Naive thymus-derived CD4-positive, alpha-beta T cell (primary cell): ENCODE data around the gene OR8B2. TPM values are rescaled to one million over a fixed set of nuclear protein-coding genes. Genes with fewer than 3 reads are reported as not detected.

Source experiments
- ATAC-seq: fragments of 150-1000 bp; cut with Tn5 transposase; 2 replicates; pipeline ENCODE4 v1.10.0; 2021; ENCODE audit warnings: mild to moderate bottlenecking, moderate library complexity
- CTCF ChIA-PET: fragments of 350-600 bp; sonication (Branson Sonifier 250); formaldehyde crosslinking; loops from one replicate; lab custom pipeline; 2021; ENCODE audit warnings: antibody characterized with exemption; lab: Charles Lee
- POLR2A ChIA-PET: fragments of 350-600 bp; sonication (Branson Sonifier 250); formaldehyde crosslinking; loops from one replicate; lab custom pipeline; 2021; ENCODE audit warnings: antibody characterized with exemption, inconsistent platforms; lab: Charles Lee
- DNase-seq, 9 donors: peaks; one replicate each; pipeline versions ENCODE4 v3.0.0 to v3.0.0-alpha.2; 2020 to 2022; ENCODE audit warnings: mixed read lengths in 1 of 9
- H3K27ac ChIP-seq: one replicate; pipeline ENCODE4 v1.7.0; 2013; ENCODE audit warnings: mild to moderate bottlenecking, low read depth, low read length, moderate library complexity
- H3K27me3 ChIP-seq, 2 donors: one replicate each; pipeline ENCODE4 v1.7.0; 2013; ENCODE audit warnings: low read length in 2 of 2, mild to moderate bottlenecking in 2 of 2, moderate library complexity in 2 of 2; ENCODE audit not compliant: control insufficient read depth in 2 of 2, insufficient read depth in 2 of 2
- H3K36me3 ChIP-seq, 3 experiments: 1 replicate in 2 of 3; 2 replicates in 1 of 3; pipeline ENCODE4 v1.7.0; 2013; ENCODE audit warnings: low read length in 3 of 3, mild to moderate bottlenecking in 3 of 3, moderate library complexity in 1 of 3; ENCODE audit not compliant: insufficient read depth in 3 of 3, control insufficient read depth in 2 of 3
- H3K4me1 ChIP-seq, 2 donors: one replicate each; pipeline ENCODE4 v1.7.0; 2013; ENCODE audit warnings: low read length in 2 of 2, mild to moderate bottlenecking in 2 of 2, moderate library complexity in 1 of 2; ENCODE audit not compliant: control insufficient read depth in 2 of 2, insufficient read depth in 2 of 2
- H3K4me3 ChIP-seq: 2 replicates; pipeline ENCODE4 v1.7.0; 2013; ENCODE audit warnings: mild to moderate bottlenecking, low read length
- H3K9me3 ChIP-seq, 3 experiments: 1 replicate in 2 of 3; 2 replicates in 1 of 3; pipeline ENCODE4 v1.7.0; 2013; ENCODE audit warnings: low read length in 3 of 3; ENCODE audit not compliant: control insufficient read depth in 2 of 3
- H3K27ac Mint-ChIP-seq, 9 donors: one replicate each; pipeline ENCODE4 v1.8.0; 2020 to 2022; ENCODE audit warnings: mixed read lengths in 9 of 9, mild to moderate bottlenecking in 8 of 9, moderate library complexity in 5 of 9, inconsistent platforms in 2 of 9
- H3K27me3 Mint-ChIP-seq, 5 donors: one replicate each; pipeline ENCODE4 v1.8.0; 2021 to 2022; ENCODE audit warnings: mixed read lengths in 5 of 5, mild to moderate bottlenecking in 1 of 5
- H3K36me3 Mint-ChIP-seq, 5 donors: one replicate each; pipeline ENCODE4 v1.8.0; 2020 to 2022; ENCODE audit warnings: mixed read lengths in 5 of 5, mild to moderate bottlenecking in 3 of 5, inconsistent platforms in 1 of 5
- H3K4me1 Mint-ChIP-seq, 7 donors: one replicate each; pipeline ENCODE4 v1.8.0; 2020 to 2022; ENCODE audit warnings: mixed read lengths in 7 of 7, mild to moderate bottlenecking in 3 of 7, inconsistent platforms in 1 of 7
- H3K4me3 Mint-ChIP-seq, 10 donors: one replicate each; pipeline ENCODE4 v1.8.0; 2020 to 2022; ENCODE audit warnings: mild to moderate bottlenecking in 10 of 10, mixed read lengths in 10 of 10, moderate library complexity in 6 of 10, inconsistent platforms in 2 of 10
- H3K9me3 Mint-ChIP-seq, 11 donors: one replicate each; pipeline ENCODE4 v1.8.0; 2020 to 2022; ENCODE audit warnings: mixed read lengths in 11 of 11, mild to moderate bottlenecking in 4 of 11, inconsistent platforms in 1 of 11, moderate library complexity in 1 of 11
- intact Hi-C, 2 donors: fragments of 100-400 bp; cut with micrococcal nuclease; formaldehyde crosslinking; loops; one replicate each; pipeline ENCODE4 v1.15.1; 2023
- polyA plus RNA-seq, 2 donors: library from polyadenylated mRNA; unstranded; fragments of 300-500 nt; fragmentation: Illumina TruSeq; gene quantifications; one replicate each; pipeline ENCODE4 v1.2.3, GENCODE V29; 2021
- total RNA-seq, 6 experiments: library from RNA in 5 of 6; stranded (reverse) in 5 of 6; gene quantifications; 1 replicate in 5 of 6; 2 replicates in 1 of 6; pipeline ENCODE4 v1.2.3 and lab custom pipeline; 2021 to 2026

The OR8B2 gene
- total and polyA plus RNA-seq, 7 experiments from 2014 or later: not detected

GRCh38 chr11:124380585-124380984 lies 3.7 kb downstream of the OR8B2 start:
- CTCF ChIA-PET: no interaction called here
- POLR2A ChIA-PET: no interaction called here

GRCh38 chr11:124376280-124376679 lies 8.0 kb downstream of the OR8B2 start:
- H3K4me1 Mint-ChIP-seq: no peaks in the 10 kb centered on the region
- H3K4me3 Mint-ChIP-seq: no peak overlapping the region
- no peaks in the 10 kb centered on the region for H3K27me3 ChIP-seq
- ChIA-PET CTCF (no interaction called here), POLR2A (no interaction called here)
- no peaks in the 10 kb centered on the region for H3K4me1 ChIP-seq
- peaks cover 0 to 4% (median 0%) of the 10 kb centered on the region in 11 donors for H3K9me3 Mint-ChIP-seq
- H3K27me3 Mint-ChIP-seq: peaks cover 0 to 4% (median 0%) of the 10 kb centered on the region in 5 donors
- no peak for ATAC-seq
- no peak overlapping the region for H3K4me3 ChIP-seq
- H3K27ac ChIP-seq: no peak overlapping the region
- intact Hi-C loops: no loop called here
- H3K36me3 Mint-ChIP-seq: no peaks in the 10 kb centered on the region
- H3K27ac Mint-ChIP-seq: no peak overlapping the region
- no peak for DNase-seq
- H3K36me3 ChIP-seq: no peaks in the 10 kb centered on the region
- no peaks in the 10 kb centered on the region for H3K9me3 ChIP-seq

More at GRCh38 chr11:124380585-124380984, 3.7 kb downstream of the OR8B2 start:
- DNase-seq: no peak
- no peak overlapping the region for H3K27ac Mint-ChIP-seq
- intact Hi-C loops: no loop called here
- Histone ChIP-seq H3K4me1 (no peaks in the 10 kb centered on the region), H3K9me3 (no peaks in the 10 kb centered on the region), H3K27ac (no peak overlapping the region), H3K27me3 (no peaks in the 10 kb centered on the region), H3K4me3 (no peak overlapping the region), H3K36me3 (no peaks in the 10 kb centered on the region)
- no peaks in the 10 kb centered on the region for H3K9me3 Mint-ChIP-seq
- no peak for ATAC-seq
- no peaks in the 10 kb centered on the region for H3K36me3 Mint-ChIP-seq
- no peaks in the 10 kb centered on the region for H3K4me1 Mint-ChIP-seq
- H3K4me3 Mint-ChIP-seq: no peak overlapping the region
- no peaks in the 10 kb centered on the region for H3K27me3 Mint-ChIP-seq

- intact Hi-C loops: no loop called here
- no peaks in the 10 kb centered on the region for H3K4me1 ChIP-seq
- H3K4me3 ChIP-seq: no peak overlapping the region
- no peaks in the 10 kb centered on the region for H3K9me3 ChIP-seq
- Mint-ChIP-seq H3K36me3 (no peaks in the 10 kb centered on the region), H3K27ac (no peak overlapping the region), H3K4me1 (no peaks in the 10 kb centered on the region), H3K27me3 (peaks cover 0 to 19% (median 6%) of the 10 kb centered on the region in 5 donors), H3K4me3 (no peak overlapping the region), H3K9me3 (peaks cover 0 to 11% (median 0%) of the 10 kb centered on the region in 11 donors)
- POLR2A ChIA-PET: no interaction called here
- H3K27ac ChIP-seq: no peak overlapping the region
- ATAC-seq (no peak), DNase-seq (no peak)
- no peaks in the 10 kb centered on the region for H3K36me3 ChIP-seq
- CTCF ChIA-PET: no interaction called here
- H3K27me3 ChIP-seq: no peaks in the 10 kb centered on the region
Measured at GRCh38 chr11:124359566-124359965, 24.7 kb downstream of the OR8B2 start.

GRCh38 chr11:124346311-124346955 lies 37.9 kb downstream of the OR8B2 start:
- no peaks in the 10 kb centered on the region for H3K4me1 ChIP-seq
- ChIA-PET POLR2A (no interaction called here), CTCF (no interaction called here)
- no peak overlapping the region for H3K4me3 ChIP-seq
- H3K27ac Mint-ChIP-seq: no peak overlapping the region
- H3K27me3 Mint-ChIP-seq: peaks cover 0 to 32% (median 7%) of the 10 kb centered on the region in 5 donors
- intact Hi-C loops: no loop called here
- H3K27ac ChIP-seq: no peak overlapping the region
- no peaks in the 10 kb centered on the region for H3K4me1 Mint-ChIP-seq
- peaks cover 0 to 22% (median 3%) of the 10 kb centered on the region in 11 donors for H3K9me3 Mint-ChIP-seq
- DNase-seq (no peak), ATAC-seq (no peak)
- H3K36me3 Mint-ChIP-seq: no peaks in the 10 kb centered on the region
- no peak overlapping the region for H3K4me3 Mint-ChIP-seq
- H3K36me3 ChIP-seq: no peaks in the 10 kb centered on the region
- peaks cover 0 to 4% of the 10 kb centered on the region in 2 donors for H3K27me3 ChIP-seq
- no peaks in the 10 kb centered on the region for H3K9me3 ChIP-seq

GRCh38 chr11:124344346-124344745 lies 40.0 kb downstream of the OR8B2 start:
- no peak overlapping the region for H3K4me3 ChIP-seq
- Mint-ChIP-seq H3K4me1 (no peaks in the 10 kb centered on the region), H3K27me3 (peaks cover 0 to 37% (median 7%) of the 10 kb centered on the region in 5 donors), H3K4me3 (no peak overlapping the region), H3K36me3 (no peaks in the 10 kb centered on the region), H3K27ac (no peak overlapping the region), H3K9me3 (peaks cover 0 to 14% (median 2%) of the 10 kb centered on the region in 11 donors)
- no peak overlapping the region for H3K27ac ChIP-seq
- H3K27me3 ChIP-seq: peaks cover 0 to 4% of the 10 kb centered on the region in 2 donors
- no peak for DNase-seq
- CTCF ChIA-PET: interaction anchor here (1.0 kb wide), 1 partner anchor 24 kb away, joined by 3 read pairs; no protein-coding TSS in a partner anchor
- no peak for ATAC-seq
- H3K36me3 ChIP-seq: no peaks in the 10 kb centered on the region
- H3K4me1 ChIP-seq: no peaks in the 10 kb centered on the region
- H3K9me3 ChIP-seq: no peaks in the 10 kb centered on the region
- POLR2A ChIA-PET: no interaction called here
- intact Hi-C loops: no loop called here

GRCh38 chr11:124340142-124340447 lies 44.2 kb downstream of the OR8B2 start:
- Histone ChIP-seq H3K9me3 (no peaks in the 10 kb centered on the region), H3K27me3 (no peaks in the 10 kb centered on the region), H3K4me3 (no peak overlapping the region), H3K27ac (no peak overlapping the region), H3K4me1 (no peaks in the 10 kb centered on the region), H3K36me3 (no peaks in the 10 kb centered on the region)
- intact Hi-C loops: no loop called here
- H3K27me3 Mint-ChIP-seq: peaks cover 0 to 13% (median 7%) of the 10 kb centered on the region in 5 donors
- H3K4me1 Mint-ChIP-seq: no peaks in the 10 kb centered on the region
- no peak overlapping the region for H3K4me3 Mint-ChIP-seq
- ChIA-PET CTCF (no interaction called here), POLR2A (no interaction called here)
- no peak for DNase-seq
- peaks cover 0 to 5% (median 0%) of the 10 kb centered on the region in 11 donors for H3K9me3 Mint-ChIP-seq
- H3K27ac Mint-ChIP-seq: no peak overlapping the region
- H3K36me3 Mint-ChIP-seq: no peaks in the 10 kb centered on the region
- ATAC-seq: no peak
